HCT116 (cell line): ENCODE measurements around the gene CALML6. TPM values are rescaled to one million over a fixed set of nuclear protein-coding genes. Genes with fewer than 3 reads are reported as not detected.

Experiments used
- ATAC-seq: fragments of 200-7000 bp; cut with Tn5 transposase; 2 replicates; pipeline ENCODE4 v1.9.1; 2020; ENCODE audit warnings: mild to moderate bottlenecking, moderate library complexity
- BruUV-seq: library from RNA; stranded (reverse); fragments of 400-500 nt; replicated peaks from 2 replicates; lab custom pipeline; 2021; lab: Mats Ljungman, UMichigan
- CTCF ChIA-PET: fragments of 300-600 bp; sonication (Branson Sonifier 250); formaldehyde crosslinking; loops from one replicate; lab custom pipeline; 2021; ENCODE audit warnings: antibody characterized with exemption; lab: Charles Lee
- POLR2A ChIA-PET: fragments of 300-600, 350-600 bp; sonication (Branson Sonifier 250); formaldehyde crosslinking; loops from one replicate; lab custom pipeline; 2021; ENCODE audit warnings: antibody characterized with exemption; lab: Charles Lee
- RAD21 ChIA-PET, 2 experiments: fragments of 300-600 bp; sonication (Branson Sonifier 250); formaldehyde crosslinking; loops; one replicate each; lab custom pipeline; 2023; ENCODE audit warnings: low total read pairs in 2 of 2; ENCODE audit not compliant: uncharacterized antibody in 2 of 2, unreplicated experiment in 2 of 2, low non-redundant PET in 1 of 2; lab: Charles Lee
- DNase-seq: peaks from one replicate; pipeline ENCODE4 v3.0.0-alpha.2; 2010; ENCODE audit warnings: low read depth, low spot score
- H2AFZ ChIP-seq: fragments of 200-600 bp; shearing (Covaris generic), sonication (generic); 2 replicates; pipeline ENCODE4 v1.6.1; 2017; ENCODE audit warnings: low read depth, mixed run types, mixed read lengths, antibody characterized with exemption, low read length; ENCODE audit not compliant: poor library complexity, severe bottlenecking
- H3K27ac ChIP-seq: 2 replicates; pipeline ENCODE4 v1.5.1; 2012; ENCODE audit warnings: low read depth, low read length
- H3K27me3 ChIP-seq: fragments of 200-600 bp; sonication (generic); 2 replicates; pipeline ENCODE4 v1.6.1; 2016; ENCODE audit warnings: mixed run types, low read length, mixed read lengths; ENCODE audit not compliant: insufficient read depth
- H3K36me3 ChIP-seq, 2 experiments: fragments of 200-500 bp in 1 of 2; fragments of 200-600 bp in 1 of 2; sonication (Bioruptor generic) in 1 of 2; sonication (generic) in 1 of 2; 2 replicates each; pipeline versions ENCODE4 v1.5.1 to v1.6.1; 2014 to 2016; ENCODE audit warnings: low read length in 2 of 2, inconsistent platforms in 1 of 2, mixed read lengths in 1 of 2, mixed run types in 1 of 2; ENCODE audit not compliant: insufficient read depth in 2 of 2, control insufficient read depth in 1 of 2
- H3K4me1 ChIP-seq, 2 experiments: fragments of 200-600 bp in 1 of 2; sonication (generic) in 1 of 2; 2 replicates each; pipeline versions ENCODE4 v1.5.1 to v1.6.1; 2012 to 2017; ENCODE audit warnings: low read length in 2 of 2, inconsistent platforms in 1 of 2, mild to moderate bottlenecking in 1 of 2, mixed read lengths in 1 of 2, mixed run types in 1 of 2, moderate library complexity in 1 of 2; ENCODE audit not compliant: insufficient read depth in 2 of 2, control insufficient read depth in 1 of 2
- H3K4me2 ChIP-seq: fragments of 200-600 bp; sonication (generic); 2 replicates; pipeline ENCODE4 v1.6.1; 2017; ENCODE audit warnings: mixed run types, low read length, mixed read lengths
- H3K4me3 ChIP-seq, 2 experiments: fragments of 200-600 bp in 1 of 2; sonication (generic) in 1 of 2; replicated peaks in 1 of 2; 2 replicates each; pipeline ENCODE4 v1.5.1; 2011 to 2016; ENCODE audit warnings: low read length in 2 of 2, control low read depth in 1 of 2, low read depth in 1 of 2, mild to moderate bottlenecking in 1 of 2, mixed read lengths in 1 of 2, mixed run types in 1 of 2
- H3K79me2 ChIP-seq: fragments of 200-600 bp; sonication (generic); 2 replicates; pipeline ENCODE4 v1.6.1; 2017; ENCODE audit warnings: mild to moderate bottlenecking, mixed run types, low read length, moderate library complexity, mixed read lengths; ENCODE audit not compliant: insufficient read depth
- H3K9ac ChIP-seq: fragments of 200-600 bp; sonication (generic); 2 replicates; pipeline ENCODE4 v1.6.1; 2016; ENCODE audit warnings: low read length, mixed read lengths
- H3K9me2 ChIP-seq: fragments of 200-600 bp; sonication (generic), shearing (Covaris generic); 2 replicates; pipeline ENCODE4 v1.6.1; 2017; ENCODE audit warnings: mixed run types, mild to moderate bottlenecking, moderate library complexity; ENCODE audit not compliant: insufficient read depth
- H3K9me3 ChIP-seq, 2 experiments: fragments of 200-500 bp in 1 of 2; fragments of 200-600 bp in 1 of 2; sonication (Bioruptor generic) in 1 of 2; sonication (generic) in 1 of 2; 2 replicates each; pipeline ENCODE4 v1.6.1; 2014 to 2017; ENCODE audit warnings: low read length in 2 of 2, mixed read lengths in 2 of 2, inconsistent platforms in 1 of 2, low read depth in 1 of 2, mild to moderate bottlenecking in 1 of 2, mixed run types in 1 of 2, moderate library complexity in 1 of 2; ENCODE audit not compliant: control insufficient read depth in 1 of 2, insufficient read depth in 1 of 2
- H4K20me1 ChIP-seq: fragments of 200-600 bp; sonication (generic), shearing (Covaris generic); 2 replicates; pipeline ENCODE4 v1.6.1; 2017; ENCODE audit warnings: mixed run types, mild to moderate bottlenecking, moderate library complexity; ENCODE audit not compliant: insufficient read depth
- CTCF ChIP-seq, 3 experiments: fragments of 200-600 bp in 1 of 3; sonication (generic) in 1 of 3; IDR thresholded peaks in 2 of 3; conservative IDR thresholded peaks in 1 of 3; 2 replicates each; pipeline ENCODE4 v1.5.1; 2012 to 2017; ENCODE audit warnings: low read depth in 2 of 3, low read length in 2 of 3, antibody characterized with exemption in 1 of 3, borderline replicate concordance in 1 of 3, control low read depth in 1 of 3, mild to moderate bottlenecking in 1 of 3, mixed read lengths in 1 of 3, mixed run types in 1 of 3, moderate library complexity in 1 of 3; ENCODE audit not compliant: insufficient read depth in 1 of 3
- ELF1 ChIP-seq: IDR thresholded peaks from 2 replicates; pipeline ENCODE4 v1.6.1; 2012; ENCODE audit warnings: low read depth, borderline replicate concordance
- POLR2A ChIP-seq: IDR thresholded peaks from 2 replicates; pipeline ENCODE4 v1.7.0; 2011; ENCODE audit warnings: borderline replicate concordance; ENCODE audit not compliant: insufficient read depth, insufficient read length; ENCODE audit errors: extremely low read depth
- POLR2AphosphoS5 ChIP-seq: IDR thresholded peaks from 2 replicates; pipeline ENCODE4 v1.6.1; 2011; ENCODE audit warnings: mild to moderate bottlenecking, low read depth, low read length, moderate library complexity
- RAD21 ChIP-seq: IDR thresholded peaks from 2 replicates; pipeline ENCODE4 v1.6.1; 2012; ENCODE audit warnings: low read depth, mild to moderate bottlenecking
- SP1 ChIP-seq: IDR thresholded peaks from 2 replicates; pipeline ENCODE4 v1.6.1; 2012; ENCODE audit warnings: low read depth
- SRF ChIP-seq: IDR thresholded peaks from 2 replicates; pipeline ENCODE4 v1.6.1; 2012; ENCODE audit warnings: low read depth
- TCF7L2 ChIP-seq: IDR thresholded peaks from 2 replicates; pipeline ENCODE4 v1.7.0; 2011; ENCODE audit warnings: borderline replicate concordance, inconsistent platforms; ENCODE audit not compliant: insufficient read depth, insufficient read length; ENCODE audit errors: extremely low read depth
- ZBTB33 ChIP-seq: IDR thresholded peaks from 2 replicates; pipeline ENCODE4 v1.6.1; 2011; ENCODE audit warnings: mild to moderate bottlenecking, low read length, moderate library complexity; ENCODE audit not compliant: insufficient replicate concordance; ENCODE audit errors: extremely low read depth
- ZFX ChIP-seq: fragments of 450-650 bp; IDR thresholded peaks from 2 replicates; pipeline ENCODE4 v1.6.1; 2017
- intact Hi-C: fragments of 100-400 bp; cut with micrococcal nuclease; formaldehyde crosslinking; loops from 2 replicates; pipeline ENCODE4 v1.10.0; 2022
- total RNA-seq: library from RNA; stranded (reverse); gene quantifications from one replicate; pipeline ENCODE4 v1.2.1, GENCODE V29; 2021; ENCODE audit not compliant: unreplicated experiment

CALML6 gene
- total RNA-seq, 1 experiment from 2014 or later: 2.3 TPM

GRCh38 chr1:1875932-1876331, 39.1 kb upstream of the CALML6 start:
- peaks cover 2 to 29% of the 10 kb centered on the region in 2 experiments; a peak in 2 of 4 replicates for H3K36me3 ChIP-seq
- H3K4me1 ChIP-seq: no peaks in the 10 kb centered on the region
- H3K9me2 ChIP-seq: no peaks in the 10 kb centered on the region
- intact Hi-C loops: no loop called here
- RAD21 ChIA-PET: no interaction called here
- peaks cover 99% of the 10 kb centered on the region for H3K79me2 ChIP-seq
- no peak overlapping the region for H3K27ac ChIP-seq
- no peak overlapping the region for H3K4me3 ChIP-seq
- DNase-seq: no peak
- no peak overlapping the region for H3K9ac ChIP-seq
- CTCF ChIA-PET: interaction anchor here (1.7 kb wide), 1 partner anchor 30 kb away, joined by 3 read pairs; no protein-coding TSS in a partner anchor
- H4K20me1 ChIP-seq: peaks cover 14% of the 10 kb centered on the region; the same call in 1 of the 2 replicates
- no peak for ATAC-seq
- POLR2A ChIA-PET: no interaction called here
- H3K4me2 ChIP-seq: no peak overlapping the region
- H3K9me3 ChIP-seq: no peaks in the 10 kb centered on the region
- no TSS peak for BruUV-seq
- no peak overlapping the region for H2AFZ ChIP-seq
- TF ChIP-seq SRF (no peak), ELF1 (no peak), ZFX (no peak), SP1 (no peak), TCF7L2 (no peak), CTCF (IDR thresholded peaks at IDR 0.05 in 2 of 3, conservative IDR thresholded peaks at IDR 0.05 in 1 of 3; ENCODE audit: borderline replicate concordance in 1 of 3, insufficient read depth in 1 of 3, low read depth in 2 of 3, low read length in 2 of 3) (no peak), POLR2AphosphoS5 (no peak), POLR2A (no peak), ZBTB33 (no peak), RAD21 (no peak)
- TF ChIP-seq, all 23 proteins: peak for 0
- no peaks in the 10 kb centered on the region for H3K27me3 ChIP-seq
